Measurements from ENCODE around the gene GRB10.

The GRB10 gene

DNA sequence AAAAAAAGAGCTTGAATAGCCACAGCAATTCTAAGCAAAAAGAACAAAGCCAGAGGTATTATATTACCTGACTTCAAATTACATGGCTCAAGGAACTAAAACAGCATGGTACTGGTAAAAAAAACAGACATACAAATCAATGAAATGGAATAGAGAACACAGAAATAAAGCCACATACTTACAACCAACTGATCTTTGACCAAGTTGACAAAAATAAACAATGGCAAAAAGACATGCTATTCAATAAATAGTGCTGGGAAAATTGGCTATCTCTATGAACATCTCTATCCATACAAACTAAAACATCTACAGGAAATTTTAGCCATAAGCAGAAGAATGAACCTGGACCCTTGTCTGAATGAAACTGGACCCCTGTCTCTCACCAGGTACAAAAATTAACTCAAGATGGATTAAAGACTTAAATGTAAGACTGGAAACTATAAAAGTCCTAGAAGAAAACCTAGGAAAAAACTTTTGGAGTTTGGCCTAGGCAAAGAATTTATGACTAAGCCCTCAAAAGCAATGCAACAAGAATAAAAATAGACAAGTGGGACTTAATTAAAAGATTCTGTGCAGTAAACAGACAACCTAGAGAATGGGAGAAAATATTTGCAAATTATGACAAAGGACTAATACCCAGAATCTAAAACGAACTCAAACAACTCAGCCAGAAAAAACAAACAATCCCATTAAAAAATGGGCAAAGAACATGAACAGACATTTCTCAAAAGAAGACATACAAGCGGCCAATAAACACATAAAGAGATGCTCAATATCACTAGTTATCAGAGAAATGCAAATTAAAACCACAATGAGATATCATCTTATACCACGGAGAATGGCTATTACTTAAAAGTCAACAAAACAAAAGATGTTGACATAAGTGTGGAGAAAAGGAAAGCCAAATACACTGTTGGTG, 144.7 kb downstream of the GRB10 start:
- no peak for DNase-seq (ENCODE audit: low read depth, low spot score)

DNA sequence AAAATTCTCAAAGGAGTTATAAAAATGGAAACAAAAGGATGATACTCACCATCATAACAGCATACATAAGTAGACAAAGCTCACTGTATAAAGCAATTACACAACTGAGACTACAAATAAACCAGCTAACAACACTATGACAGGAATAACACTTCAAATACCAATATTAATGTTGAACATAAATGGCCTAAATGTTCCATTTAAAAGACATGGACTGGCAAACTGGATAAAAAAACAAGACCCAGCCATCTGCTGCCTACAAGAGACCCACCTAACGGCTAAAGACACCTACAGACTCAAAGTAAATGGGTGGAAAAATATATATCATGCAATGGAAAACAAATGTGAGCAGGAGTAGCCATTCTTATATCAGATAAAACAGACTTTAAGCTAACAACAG, 148.3 kb downstream of the GRB10 start:
- DNase-seq (ENCODE audit: low read depth, low spot score), result no peak

DNA sequence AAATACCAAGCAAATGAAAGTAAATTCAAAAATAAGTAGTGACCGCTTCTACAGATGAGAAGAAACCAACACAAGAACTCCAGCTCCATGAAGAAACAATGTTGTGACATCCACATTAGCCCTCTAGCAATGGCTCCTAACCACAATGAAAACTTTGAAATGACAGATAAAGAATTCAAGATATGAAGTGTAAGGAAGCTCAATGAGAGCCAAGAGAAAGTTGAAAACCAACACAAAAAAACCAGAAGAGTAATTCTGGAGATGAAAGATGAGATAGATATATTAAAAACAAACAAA, 149.3 kb downstream of the GRB10 start:
- no peak for DNase-seq (ENCODE audit: low read depth, low spot score)

DNA sequence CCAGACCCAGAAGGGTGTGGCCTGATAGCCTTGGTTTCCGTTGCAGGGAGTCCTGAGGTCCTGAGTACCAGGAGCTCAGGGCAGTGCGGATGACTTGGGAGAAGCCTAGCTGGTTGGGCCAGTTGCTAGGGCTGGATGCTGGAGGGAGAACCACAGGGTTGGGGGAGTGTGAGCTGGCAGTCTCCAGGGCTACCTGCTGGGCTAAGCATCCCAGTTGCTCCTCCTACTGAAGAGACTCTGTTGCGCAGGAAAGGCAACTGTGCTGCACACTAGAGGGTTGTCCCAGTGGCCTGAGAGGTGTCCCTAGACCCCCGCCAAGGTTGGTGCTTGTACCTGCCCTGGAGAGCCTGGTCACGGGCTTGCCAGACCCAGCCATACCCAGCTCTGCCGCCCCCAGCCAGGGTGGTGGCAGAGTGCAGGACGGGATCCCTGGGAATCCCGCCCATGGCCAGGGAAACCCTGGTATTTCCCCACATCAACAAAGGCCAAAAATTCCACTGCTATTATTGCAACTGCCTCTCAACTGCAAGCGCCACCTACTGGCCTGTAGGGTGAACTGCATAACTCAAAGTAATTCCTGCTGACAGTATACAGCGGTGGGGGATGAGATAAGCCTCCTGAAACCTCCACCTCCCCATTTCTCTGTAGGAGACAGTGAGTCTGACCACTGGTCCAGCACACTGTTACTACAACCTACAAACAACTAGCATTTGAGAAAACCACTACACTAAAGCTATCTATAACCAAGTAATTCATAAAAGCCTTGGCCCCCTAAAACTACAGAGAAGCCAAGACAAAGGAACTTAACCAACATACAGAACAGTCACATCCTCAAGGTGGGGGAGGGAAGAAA, 149.9 kb downstream of the GRB10 start:
- peak; percentile 46 for DNase-seq (ENCODE audit: low read depth, low spot score)

DNA sequence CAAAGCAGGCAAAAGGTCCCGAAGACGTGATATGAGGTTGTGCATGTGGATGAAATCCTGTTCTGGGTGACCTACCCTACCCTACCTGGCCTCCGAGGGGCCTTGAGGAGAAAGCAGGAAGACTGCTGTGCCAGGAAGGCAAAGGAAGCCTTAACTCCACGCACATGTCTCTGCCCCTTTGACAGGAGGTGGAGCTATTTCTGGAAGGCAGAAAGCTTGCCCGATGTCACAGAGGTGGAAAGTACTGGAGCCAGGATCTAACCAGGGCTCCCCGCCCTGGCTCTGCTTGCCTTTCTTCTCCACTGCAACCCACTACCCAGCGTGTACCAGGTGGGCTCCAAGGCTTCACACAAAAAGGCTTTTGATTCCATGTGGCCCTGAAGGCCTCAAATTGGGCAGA, 151.1 kb downstream of the GRB10 start:
- no peak for DNase-seq (ENCODE audit: low read depth, low spot score)

DNA sequence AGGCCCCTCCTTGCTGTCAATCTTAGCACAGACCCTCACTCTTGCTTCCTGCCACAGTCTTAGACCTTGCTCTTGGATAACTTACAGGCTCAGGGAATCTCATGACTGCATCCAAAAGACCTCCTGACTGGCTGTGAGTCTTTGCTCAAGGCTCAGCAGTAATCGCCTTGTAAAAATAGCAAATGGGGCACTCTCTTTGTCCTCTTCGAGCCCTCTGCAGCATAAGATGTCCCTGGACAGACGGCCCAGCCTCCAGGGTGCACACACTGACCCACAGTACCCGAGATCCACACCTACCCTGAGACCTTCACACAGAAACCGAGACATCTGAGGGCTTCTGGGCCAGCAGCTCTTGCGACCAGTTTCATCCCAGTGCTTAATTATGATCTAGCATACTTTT, 151.6 kb downstream of the GRB10 start:
- no peak for DNase-seq (ENCODE audit: low read depth, low spot score)

DNA sequence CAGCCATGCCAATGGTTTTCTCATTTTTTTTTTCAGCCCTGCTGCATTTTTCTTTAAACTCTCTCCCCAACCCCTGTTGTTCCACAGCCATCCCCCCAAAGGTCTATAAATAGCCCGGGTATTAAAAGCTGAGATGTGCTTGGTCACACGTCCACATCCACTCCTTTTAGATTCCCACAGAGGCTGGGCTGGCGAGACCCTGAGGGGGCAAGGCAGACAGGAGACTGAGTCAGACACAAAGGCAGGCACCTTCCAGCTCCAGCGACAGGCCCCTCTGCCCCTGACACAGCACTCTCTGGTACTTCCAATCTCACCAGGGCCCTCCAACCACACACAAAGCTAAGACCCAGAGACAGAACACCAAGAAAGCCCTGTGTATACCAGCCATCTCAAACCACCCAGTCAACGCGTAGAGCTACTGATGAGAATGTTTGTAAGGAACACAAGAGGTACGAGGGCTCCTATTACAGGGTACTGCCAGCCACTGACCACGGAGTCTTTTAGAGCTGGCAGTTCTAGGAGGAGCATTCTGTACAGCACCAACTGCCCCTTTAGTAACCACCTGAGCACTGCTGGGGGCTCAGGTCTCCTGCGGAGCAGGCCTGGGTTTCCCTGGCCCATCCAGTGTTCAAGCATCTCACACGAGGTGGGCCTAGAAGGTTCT, 153.3 kb downstream of the GRB10 start:
- no peak for DNase-seq (ENCODE audit: low read depth, low spot score)

DNA sequence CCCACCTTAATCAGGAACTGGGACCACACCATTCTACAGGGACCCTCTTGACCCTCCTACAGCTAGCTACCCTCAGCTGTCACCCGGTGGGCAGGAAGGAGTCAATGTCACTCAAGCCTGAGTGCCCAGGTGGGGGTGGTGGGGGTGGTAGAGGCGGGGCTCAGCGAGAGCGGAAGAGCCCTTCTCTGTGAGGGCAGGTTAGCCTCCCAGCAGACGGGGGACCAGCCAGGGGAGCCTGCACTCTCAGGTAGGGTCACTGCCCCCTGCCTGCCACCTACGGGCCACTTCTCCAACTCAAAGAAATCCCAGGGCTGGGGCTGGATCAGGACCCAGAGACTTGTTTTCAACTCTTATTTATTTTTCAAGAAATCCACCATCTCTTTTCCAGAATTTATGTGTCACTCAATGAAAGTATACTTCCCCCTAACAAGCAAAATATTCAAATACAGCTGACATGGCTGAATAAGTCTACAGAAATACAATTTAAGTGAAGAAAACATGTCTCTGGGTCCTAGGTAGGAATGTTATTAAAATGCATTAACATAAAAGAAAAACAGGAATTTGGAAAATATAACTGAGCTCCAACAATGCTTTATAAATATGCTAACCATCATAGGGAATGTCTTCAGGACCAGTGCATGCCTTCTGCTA, 154.1 kb downstream of the GRB10 start:
- no peak for DNase-seq (ENCODE audit: low read depth, low spot score)

DNA sequence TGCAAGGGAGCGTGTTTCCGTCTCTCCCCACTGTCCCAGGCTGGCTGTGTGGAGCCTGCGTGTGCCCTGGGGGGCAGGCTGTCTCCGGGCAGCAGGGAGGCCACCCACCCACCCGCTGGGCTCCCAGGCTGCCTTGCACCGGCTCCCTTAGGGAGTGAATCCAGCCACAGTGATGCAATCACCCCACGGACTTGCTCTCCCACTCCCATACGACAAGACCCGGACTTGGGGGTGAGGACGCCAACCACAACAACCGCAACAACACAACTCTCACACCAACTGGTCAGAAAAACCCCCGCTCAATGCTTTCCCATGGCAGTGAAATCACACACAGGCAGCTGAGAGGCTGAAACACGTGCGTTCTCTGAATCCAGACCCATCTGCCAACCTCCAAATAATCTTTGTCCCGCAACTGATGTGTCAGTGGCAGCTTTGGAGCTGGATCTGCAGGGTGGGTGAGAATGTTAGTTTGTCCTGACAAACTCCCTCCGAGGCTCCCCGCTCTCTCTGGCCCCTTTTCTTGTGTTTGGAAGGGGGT, 154.8 kb downstream of the GRB10 start:
- DNase-seq (ENCODE audit: low read depth, low spot score), result no peak

DNA sequence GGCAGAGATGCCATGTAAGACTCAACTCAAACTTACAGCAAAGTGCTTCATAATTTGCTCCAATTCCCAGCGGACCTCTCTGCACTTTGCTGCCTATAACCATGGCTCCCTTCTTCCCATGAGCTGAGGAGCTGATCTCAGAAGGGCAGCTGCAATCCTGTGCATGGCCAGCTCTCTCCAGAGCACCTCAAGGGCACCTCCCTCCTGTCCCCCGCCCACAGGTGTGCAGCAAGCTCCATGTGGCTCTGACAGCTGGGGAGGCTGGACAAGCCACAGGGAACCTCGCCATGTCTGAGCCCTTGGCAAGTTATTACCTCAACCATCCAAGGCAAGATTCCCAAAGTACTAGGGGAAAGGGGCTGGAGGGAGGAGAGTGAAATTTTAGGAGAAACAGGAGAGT, 156.4 kb downstream of the GRB10 start:
- no peak for DNase-seq (ENCODE audit: low read depth, low spot score)

DNA sequence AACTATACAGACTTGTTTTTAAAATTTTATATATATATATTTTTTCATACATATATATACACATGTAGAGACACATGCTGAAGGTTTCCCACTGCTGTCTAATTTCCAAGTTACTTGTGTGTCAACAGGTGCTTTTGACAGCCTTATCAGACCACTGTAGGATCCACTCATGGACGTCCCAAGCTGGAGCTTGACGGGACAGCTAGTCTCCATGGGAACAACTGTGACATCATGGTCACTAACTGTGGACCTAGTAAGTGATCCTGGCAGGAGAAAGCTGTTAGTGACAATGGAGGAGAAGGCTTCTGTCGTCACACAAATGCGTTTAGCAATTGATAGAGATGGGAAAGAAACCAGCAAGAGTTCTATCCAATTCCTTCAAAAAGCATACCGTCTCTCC, 157.3 kb downstream of the GRB10 start:
- no peak for DNase-seq (ENCODE audit: low read depth, low spot score)

DNA sequence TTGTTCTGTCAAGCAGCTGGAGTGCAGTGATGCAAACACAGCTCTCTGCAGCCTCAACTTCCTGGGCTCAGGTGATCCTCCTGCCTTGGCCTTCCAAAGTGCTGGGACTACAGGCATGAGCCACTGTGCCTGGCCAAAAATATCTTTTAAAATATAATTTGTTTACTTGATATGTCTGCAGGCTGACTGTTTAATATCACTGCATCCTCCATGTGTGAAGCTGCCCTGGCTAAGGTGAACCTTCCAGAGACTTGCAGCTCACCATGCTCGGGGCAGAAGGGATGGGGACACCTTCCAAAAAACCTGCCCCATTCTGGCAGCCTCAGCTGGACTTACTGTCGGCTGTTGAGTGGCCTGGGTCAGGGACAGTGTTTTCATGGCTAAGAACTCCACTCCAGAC, 159.9 kb downstream of the GRB10 start:
- no peak for DNase-seq (ENCODE audit: low read depth, low spot score)

DNA sequence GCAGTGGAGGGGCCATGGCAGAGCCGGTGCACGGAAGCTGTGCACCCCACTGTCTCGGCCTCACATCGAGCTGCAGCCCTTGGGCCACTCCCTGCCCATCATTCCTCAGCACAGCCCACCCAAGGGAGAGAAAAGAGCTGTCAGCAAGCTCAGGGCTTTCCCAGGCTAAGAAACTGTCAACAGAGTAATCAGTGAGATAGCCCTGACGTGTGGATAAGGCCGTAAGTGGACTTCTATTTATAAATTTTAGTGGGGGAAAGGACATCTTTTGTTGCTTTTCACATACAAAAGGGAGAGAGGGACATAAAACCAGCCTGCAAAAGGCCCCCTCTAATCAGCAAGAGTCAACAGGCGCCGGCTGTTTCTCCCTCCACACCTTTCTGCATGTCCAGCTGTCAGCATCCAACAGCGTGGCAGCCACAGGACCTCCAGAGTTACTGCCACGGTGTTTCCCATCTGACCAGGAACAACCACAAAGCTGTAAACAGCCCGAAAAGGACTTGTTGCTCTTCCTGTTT, 160.7 kb downstream of the GRB10 start:
- DNase-seq (ENCODE audit: low read depth, low spot score), result no peak

DNA sequence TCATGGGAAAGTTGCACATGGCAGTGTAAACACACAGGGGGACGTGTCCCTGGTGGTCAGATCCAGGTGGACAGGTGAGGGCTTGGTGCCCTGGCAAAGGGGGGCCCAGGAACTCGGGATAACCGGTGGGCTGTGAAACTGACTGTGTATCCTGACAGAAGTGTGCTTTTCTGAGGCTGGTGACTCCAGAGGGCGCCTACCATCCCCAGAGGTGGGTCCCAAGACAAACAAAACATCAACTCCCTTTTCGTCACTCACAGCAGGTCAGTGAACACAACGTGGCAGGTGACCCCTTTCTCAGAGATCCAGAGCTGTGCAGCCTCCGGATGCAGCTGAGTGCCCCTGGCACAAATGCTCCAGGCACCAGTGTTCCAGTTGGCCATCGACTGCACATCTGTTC, 161.5 kb downstream of the GRB10 start:
- DNase-seq (ENCODE audit: low read depth, low spot score), result no peak

DNA sequence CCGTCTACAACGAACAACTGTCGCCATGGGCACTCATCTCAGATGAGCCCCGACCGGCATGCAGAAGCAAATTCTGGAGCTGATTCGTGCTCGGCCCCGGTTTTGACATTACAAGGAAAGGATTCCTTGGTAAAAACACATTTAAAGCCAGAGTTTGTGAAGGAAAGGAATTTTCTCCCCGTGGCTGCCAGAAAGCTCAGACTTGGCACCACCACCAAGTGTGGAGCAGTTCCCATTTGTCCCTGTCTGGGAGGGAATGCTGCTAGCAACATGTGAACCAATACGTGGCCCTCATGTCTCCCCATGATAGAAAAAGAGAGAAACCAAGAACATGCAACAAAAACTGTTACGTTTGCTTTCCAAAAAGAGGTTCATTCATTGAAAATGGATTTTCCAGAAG, 162.3 kb downstream of the GRB10 start:
- no peak for DNase-seq (ENCODE audit: low read depth, low spot score)

DNA sequence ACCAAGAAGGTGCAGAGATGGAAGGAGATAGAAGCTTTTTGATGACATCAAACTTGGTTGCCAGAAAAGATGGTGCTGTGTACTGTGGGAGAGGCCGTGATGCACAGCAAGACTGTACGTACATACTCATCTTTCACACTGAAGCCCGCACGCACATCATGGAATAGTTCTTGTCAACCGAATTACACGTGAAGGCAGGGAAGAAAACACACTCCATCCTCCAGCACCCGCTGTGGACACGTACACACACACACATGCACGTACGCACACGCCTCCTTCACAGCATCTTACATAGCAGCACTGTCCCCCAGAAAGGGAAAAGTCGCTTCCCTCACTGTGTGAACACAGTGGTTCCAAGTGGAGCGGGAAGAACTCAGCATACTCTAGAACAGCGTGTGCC, 163.0 kb downstream of the GRB10 start:
- DNase-seq (ENCODE audit: low read depth, low spot score), result no peak

DNA sequence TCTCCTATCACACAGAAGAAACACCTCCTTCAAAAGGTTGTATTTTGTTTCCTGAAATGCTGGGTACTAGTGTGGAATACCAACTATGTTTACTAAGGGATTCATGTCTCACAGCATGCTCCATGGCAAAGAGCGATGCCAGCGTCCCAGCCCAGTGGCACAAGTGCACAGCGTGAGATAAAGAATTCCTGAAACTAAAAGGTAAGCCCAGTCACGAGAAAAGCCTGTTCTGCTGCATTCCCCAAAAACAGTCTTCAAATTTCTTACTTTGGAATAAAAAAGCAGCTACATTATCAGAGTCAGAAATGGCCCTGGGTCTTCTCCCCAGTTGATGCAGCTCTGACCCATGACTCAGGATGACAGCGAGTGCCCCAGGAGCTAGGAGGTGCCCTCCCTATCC, 164.4 kb downstream of the GRB10 start:
- no peak for DNase-seq (ENCODE audit: low read depth, low spot score)

DNA sequence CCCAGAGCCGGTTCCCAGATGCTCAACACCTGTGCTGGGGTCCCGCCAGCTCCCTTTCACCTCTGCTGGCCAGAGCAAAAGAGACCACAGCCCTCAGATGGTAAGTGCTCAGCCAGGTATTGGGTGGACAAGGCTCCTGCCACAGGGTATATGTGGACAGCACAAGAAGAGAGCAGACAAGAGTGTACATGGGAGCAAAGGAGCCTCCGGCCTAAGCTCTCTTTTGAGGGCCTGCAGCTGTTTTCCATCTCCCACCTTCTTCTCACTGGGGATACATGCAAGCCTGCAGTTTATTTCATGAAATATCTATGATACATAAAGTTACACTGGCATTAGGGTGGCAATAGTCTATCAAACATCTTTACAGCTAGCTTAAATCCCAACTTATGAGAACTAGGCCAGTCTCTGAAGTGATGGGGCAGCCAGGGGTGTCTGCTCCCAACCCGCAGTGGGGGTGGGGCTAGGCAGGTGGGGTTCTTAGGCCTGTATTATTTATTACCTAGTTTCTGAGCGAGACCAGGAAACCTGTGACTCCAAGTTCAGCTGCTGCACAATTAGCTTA, 167.1 kb downstream of the GRB10 start:
- no peak for DNase-seq (ENCODE audit: low read depth, low spot score)

DNA sequence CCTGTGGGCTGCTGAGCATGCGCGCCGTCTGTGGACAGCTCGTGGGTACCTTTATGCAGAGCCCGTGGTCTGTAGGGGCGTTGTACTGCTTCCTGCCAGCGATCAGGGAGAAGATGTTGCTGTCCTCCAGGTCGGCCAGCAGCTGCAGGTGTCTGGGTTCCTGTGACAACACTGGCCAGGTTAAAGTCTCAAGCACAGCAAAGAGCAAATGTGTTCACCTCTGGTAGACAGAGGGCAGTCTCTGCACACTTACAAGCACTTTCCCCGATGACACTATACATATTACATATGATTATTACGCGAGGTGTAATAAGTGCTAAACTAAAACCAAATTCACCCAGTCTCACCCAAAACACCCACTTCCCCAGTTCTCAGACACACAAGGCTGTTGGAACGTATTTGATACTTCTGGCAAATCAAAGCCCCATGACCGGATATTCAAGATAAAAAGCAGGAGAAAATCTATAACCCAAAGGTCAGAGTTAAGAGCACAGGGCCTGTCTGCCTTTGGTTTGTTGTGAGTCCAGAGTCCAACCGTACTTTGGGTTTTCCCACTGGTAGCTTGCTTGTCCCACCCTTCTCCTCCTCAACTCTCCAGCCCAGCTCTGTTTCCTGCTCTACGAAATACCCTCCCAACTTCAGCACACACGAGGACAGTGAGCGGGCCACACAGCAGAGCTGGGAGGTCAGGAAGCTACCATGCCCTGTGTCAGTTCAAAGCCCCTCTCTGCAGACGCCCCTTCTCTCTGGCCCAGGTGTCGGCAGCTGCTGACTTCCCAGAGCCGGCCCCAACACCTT, 167.8 kb downstream of the GRB10 start:
- no peak for DNase-seq (ENCODE audit: low read depth, low spot score)

DNA sequence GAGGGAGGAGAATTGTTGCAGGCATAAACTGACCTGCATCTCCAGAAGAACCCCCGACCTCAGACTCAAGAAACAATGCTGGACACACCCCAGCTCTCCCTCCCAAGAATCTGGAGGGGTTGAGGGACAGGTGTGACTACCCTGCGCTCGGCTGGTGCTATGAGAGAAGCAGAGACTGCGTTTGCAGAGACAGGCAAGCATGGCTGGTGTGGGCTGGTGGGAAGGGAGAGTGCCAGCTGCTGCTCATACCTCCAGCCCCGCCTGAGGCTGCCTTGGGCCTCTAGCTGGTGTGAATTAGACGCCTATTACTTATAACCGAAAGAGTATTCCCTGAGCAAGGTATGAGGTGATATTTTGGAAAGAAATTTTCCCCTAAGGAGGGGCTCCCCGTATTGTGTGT, 169.2 kb downstream of the GRB10 start:
- no peak for DNase-seq (ENCODE audit: low read depth, low spot score)

All from activated CD4-positive, CD25-positive, alpha-beta regulatory T cell treated with anti-CD3 and anti-CD28 coated beads, Interleukin-2, amount 50 U/mL, for 16 hours (primary cell).